GM12874 (cell line): ENCODE results near the gene FEN1.

Source experiments
- TF ChIP-seq, protein P1 (sequence below): IDR thresholded peaks from 2 replicates; pipeline ENCODE4 v1.5.1; 2011; ENCODE audit warnings: low read depth, mild to moderate bottlenecking, control low read depth, low read length, moderate library complexity; ENCODE audit not compliant: insufficient read depth

Gene FEN1

DNA sequence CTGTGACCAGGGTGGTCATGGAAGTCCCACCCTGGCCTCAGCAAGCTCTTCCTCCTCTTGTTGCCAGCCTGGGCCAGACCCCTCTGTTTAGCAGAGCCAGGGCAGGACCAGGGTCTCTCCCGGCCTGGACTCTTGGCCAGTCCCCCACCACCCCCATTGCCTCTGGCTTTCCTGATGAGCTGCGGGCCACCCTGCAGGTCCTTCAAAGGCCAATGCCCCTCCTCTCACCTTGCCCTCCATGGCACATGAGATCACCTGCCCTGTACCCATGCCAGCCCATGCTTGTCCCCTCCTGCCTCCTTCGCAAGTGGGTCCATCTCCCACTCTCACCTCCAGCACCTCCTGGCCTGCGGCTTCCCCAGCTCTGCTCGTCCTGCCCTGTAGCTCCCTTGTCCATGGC is 45.8 kb downstream of the FEN1 start:
- TF ChIP-seq, protein P1, sequence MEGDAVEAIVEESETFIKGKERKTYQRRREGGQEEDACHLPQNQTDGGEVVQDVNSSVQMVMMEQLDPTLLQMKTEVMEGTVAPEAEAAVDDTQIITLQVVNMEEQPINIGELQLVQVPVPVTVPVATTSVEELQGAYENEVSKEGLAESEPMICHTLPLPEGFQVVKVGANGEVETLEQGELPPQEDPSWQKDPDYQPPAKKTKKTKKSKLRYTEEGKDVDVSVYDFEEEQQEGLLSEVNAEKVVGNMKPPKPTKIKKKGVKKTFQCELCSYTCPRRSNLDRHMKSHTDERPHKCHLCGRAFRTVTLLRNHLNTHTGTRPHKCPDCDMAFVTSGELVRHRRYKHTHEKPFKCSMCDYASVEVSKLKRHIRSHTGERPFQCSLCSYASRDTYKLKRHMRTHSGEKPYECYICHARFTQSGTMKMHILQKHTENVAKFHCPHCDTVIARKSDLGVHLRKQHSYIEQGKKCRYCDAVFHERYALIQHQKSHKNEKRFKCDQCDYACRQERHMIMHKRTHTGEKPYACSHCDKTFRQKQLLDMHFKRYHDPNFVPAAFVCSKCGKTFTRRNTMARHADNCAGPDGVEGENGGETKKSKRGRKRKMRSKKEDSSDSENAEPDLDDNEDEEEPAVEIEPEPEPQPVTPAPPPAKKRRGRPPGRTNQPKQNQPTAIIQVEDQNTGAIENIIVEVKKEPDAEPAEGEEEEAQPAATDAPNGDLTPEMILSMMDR: no peak

DNA sequence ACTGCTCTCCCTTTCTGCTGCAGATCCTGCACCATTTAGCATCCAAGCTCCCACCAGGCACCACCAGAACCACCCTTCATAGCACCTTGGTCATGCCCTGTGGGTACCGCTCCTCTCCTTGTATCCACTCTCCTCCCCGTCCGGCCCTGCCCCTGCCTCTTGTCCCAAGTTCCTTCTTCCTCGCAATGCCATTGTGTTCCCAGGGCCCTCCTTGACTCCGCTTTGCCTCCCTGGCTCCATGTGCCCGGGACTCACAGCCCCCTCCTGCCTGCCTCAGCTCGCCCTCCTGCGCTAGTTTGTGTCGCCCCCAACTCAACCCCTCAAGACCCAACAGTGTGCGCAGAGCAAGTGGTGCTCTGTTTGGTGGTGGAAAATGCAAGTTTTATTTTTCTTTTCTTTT is 46.2 kb downstream of the FEN1 start:
- TF ChIP-seq, protein P1: no peak

DNA sequence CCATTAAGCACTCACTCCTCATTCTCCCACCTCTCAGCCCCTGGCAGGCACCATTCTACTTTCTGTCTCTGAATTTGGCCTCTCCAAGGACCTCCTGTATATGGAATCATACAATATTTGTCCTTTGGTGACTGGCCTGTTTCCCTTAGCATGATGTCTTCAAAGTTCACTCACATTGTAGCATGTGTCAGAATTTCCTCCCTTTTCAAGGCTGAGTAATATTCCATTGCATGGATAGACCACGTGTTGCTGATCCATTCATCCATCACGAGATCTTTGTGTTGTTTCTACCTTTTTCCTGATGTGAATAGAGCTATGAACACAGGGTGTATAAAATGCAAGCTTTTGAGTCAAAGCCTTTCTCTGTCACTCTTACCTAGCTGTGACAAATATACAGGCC is 47.0 kb downstream of the FEN1 start:
- TF ChIP-seq, protein P1: no peak

DNA sequence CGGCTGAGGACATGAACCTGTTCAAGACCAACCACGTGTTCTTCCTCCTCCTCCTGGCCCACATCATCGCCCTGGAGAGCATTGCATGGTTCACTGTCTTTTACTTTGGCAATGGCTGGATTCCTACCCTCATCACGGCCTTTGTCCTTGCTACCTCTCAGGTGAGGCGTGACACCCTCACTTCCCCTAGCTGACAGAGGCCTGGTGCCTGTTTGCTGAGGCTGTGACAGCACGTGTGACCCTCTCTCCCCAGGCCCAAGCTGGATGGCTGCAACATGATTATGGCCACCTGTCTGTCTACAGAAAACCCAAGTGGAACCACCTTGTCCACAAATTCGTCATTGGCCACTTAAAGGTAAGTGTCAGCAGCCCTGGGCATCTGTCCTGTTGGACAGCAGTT is 47.7 kb downstream of the FEN1 start:
- TF ChIP-seq, protein P1: no peak

DNA sequence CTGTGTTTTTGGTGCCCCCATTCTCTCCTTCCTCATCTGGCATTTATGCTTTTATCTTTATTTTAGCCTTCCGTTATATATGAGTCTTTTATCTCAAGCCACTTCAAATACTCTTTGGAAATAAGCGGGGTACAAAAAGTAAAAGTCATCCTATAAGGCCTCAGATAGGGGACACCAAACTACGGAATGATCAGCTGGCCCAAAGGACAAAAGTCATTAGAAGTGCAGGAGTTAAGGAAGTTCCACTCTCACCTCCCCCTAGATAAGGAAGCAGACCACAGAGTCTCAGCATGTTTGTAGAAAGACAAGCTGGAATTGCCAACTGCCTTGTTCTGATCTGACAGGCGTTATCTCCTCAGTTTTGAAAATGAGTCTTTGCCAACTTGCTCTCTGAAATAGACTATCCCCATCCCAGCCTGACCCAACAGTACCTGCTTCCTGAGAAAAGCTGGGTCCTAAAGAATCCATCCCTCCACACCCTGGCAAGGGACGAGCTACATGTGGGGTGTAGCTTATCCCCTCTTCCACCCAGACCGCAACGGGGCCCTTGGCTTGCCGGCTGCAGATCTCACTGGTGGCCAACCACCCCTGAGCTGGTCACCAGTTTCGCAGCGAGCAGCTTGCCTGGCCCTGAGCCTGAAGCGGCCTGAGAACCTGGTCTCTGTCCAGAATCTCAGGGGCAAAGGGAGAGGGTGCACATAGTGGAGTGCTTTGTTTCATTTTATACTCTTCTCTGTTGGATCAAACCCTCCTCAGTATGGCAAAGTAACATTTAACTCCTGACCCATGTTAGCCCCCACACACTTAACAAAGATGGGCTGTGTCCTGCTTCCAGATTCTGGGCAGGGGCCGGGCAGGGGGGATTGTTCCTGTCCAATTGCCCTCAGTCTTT is 49.2 kb downstream of the FEN1 start:
- TF ChIP-seq, protein P1: no peak

DNA sequence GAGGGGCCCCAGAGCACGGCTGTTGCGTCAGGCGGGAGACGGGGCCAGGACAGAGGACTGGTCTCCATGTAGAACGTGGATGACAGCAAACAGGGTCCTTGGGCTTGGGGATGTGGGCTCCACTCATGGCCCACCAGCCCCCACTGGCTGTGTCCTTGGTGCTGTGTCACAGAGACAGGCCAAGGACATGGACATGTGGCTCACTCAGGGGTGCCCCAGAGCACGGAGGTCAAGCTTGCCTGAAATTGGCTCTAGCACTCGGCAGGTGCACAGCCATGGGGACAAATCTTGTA is 49.8 kb downstream of the FEN1 start:
- TF ChIP-seq, protein P1: no peak

DNA sequence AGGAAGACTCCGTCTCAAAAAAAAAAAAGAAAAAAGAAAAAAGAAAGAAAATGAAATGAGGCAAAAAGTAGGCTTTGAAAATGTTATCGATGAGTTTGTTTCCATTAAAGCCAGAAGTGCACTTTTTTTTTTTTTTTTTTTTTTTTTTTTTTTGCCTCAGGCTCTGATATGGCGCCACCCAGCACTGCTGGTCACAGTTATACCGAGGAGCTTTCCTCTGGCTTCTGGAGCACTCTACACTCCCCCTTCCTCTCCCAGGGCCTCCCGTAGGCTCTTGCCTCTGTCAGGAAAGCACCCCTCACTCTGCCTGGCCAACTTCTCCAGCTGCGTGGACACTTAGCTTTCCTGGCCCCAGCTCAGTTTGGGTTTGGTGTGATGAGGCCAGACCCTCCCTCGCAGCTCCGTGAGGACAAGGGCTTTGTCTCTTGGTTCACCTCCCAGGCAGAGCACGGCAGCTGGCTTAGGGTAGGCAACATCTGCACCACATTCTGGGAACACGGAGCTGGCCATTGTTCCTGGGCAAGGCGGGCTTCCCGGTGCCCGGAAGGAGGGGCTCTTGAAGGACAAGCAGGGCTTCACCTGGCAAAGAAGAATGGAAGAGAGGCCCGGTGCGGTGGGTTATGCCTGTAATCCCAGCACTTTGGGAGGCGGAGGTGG is 52.3 kb downstream of the FEN1 start:
- TF ChIP-seq, protein P1: no peak
